NCI-H187 treated with DMSO at 0.1 percent for 48 hours (cell line): ENCODE results near the gene FLT4.

Source experiments
- DNase-seq: peaks from one replicate; lab custom pipeline; 2025; lab: John Stamatoyannopoulos, UW

The FLT4 gene

DNA sequence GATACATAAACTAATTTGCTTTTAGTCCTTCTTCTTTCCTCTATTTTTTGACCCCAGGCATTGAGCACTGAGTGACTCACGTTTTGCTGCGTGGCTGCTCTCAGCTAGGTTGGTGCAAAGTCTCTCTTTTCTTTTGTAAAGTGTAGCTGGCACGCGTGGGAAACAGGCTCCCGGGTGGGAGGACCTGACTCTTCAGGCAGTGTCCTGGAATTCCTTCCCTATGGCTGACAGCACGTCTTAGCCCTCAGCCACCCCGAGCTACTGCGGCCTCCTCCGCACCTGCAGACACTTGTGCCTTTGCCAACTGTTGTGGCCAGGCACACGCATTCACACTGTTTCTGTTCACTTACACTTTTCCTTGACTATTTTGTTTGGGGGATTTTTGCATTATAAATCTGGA is 57.2 kb downstream of the FLT4 start:
- DNase-seq = no peak

DNA sequence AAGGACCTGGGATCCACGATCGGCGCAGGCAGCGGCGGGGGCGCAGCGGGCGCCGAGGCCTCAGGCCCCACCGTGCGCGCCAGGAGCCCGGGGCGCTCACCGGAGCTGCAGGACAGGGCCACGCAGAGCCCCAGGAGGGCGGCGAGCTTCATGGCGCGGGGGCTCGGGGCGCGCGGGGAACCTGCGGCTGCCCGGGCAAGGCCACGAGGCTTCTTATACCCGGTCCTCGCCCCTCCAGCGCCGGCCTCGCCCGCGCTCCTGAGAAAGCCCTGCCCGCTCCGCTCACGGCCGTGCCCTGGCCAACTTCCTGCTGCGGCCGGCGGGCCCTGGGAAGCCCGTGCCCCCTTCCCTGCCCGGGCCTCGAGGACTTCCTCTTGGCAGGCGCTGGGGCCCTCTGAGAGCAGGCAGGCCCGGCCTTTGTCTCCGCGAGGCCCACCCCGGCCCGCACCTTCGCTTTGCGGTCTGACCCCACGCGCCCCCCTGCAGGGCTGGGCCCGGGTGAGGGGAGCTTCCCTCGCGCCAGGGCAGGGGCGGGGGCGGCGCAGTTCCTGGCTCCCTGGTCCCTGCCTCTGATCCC is 58.0 kb downstream of the FLT4 start, which contains the start of gene SCGB3A1:
TSS of gene SCGB3A1 (minus strand) at position 189 of the 577 bp plus-strand sequence. CDS start at position 152, 37 bp downstream.
- DNase-seq = no peak

DNA sequence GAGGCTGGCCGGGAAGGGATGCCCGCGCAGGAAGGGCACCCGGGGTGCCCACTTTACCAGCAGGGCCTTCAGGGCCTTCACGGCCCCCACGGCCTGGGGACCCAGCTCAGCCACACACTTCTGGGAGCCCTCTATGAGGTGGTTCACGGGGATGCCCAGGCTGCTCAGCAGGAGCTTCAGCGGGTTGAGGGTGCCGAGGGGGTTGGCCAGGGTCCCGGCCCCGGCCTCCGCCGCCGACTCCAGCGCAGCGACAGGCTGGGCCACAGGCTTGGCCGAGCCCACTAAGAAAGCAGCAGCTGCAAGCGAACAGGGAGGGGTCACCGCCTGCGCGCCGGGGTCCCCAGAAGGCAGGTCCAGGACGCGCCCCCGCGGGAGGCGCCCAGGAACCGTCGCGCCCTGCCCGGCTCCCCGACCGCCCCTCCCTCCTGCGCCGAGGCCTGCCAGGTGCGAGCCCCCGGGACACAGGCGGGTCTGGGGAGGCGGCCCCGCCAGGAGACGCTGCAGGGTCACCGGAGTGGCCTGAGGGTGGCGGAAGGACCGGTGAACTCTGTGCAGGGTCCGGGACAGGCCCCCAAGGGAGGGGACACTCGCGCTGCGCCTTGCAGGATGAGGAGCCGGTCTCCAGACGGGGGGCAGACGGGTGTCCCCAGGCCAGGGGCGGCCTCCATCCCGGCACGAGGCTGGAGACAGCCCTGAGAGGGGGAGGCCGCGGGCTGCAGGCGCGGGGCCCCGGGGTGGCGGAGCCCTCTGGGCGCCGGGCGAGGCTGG is 58.7 kb downstream of the FLT4 start:
- DNase-seq = no peak

DNA sequence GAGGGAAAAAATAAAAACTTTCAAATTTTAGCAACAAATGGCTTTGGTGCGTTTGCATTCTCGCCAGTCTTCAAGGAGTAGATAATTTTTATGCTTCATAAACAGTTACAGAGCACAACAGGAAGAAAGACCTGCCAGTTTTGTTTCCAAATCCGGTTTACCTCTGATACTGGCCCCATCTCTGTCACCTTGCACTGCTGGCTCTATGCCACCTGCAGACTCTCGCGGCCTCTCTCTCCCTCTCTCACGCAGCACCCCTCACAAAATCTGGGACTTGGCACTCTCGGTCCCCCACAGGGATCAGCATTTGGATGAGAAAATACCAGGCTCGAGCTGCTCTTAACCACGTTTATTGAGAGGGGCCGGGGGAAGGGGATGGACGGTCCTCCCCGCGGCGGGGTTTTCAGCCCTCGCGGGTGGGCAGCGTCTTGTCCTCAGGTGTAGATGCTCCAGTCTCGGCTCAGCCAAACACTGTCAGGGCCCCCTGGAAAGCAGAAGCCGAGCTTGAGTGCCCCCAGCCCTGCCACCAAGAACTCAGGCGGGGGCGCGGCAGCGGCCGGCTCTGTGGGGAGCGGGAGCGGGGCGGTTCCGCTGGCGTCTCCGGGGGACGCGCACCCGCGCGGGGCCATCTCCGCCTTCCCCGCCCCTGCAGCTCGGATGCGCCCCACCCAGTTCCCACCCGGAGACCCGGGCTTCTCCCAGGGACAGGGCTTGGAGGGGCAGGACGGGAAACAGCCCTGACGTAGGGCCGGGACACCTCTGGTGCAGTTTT is 59.4 kb downstream of the FLT4 start:
- no peak for DNase-seq

DNA sequence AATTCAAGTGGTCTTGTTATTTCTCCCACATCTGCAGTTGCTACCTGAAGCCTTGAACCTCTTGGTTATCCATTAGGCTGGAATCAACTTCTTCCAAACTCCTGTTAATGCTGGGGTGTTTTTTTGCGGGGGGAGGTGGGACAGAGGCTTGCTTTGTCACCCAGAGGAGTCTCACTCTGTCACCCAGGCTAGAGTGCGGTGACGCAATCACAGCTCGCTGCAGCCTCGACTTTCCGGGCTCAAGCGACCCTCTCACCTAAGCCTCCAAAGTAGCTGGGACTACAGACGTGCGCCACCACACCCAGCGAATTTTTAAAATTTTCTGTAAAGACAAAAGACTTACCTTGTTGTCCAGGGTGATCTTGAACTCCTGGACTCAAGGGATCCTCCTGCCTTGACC is 62.5 kb downstream of the FLT4 start:
- no peak for DNase-seq

DNA sequence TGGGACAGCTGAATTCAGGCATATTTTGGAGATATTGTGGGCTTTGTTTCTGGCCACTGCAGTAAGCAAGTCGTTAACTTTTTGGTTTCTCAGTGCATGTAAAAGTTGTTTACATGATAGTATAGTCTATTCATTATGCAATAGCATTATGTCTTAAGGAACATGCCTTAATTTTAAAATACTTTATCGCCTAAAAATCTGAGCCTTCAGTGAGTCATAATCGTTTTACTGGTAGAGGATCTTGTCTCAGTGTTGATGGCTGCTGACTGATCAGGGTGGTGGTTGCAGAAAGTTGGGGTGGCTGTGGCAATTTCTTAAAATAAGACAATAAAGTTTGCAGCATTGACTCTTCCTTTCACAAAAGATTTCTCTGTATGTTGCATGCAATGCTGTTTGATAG is 63.2 kb downstream of the FLT4 start:
- no peak for DNase-seq

DNA sequence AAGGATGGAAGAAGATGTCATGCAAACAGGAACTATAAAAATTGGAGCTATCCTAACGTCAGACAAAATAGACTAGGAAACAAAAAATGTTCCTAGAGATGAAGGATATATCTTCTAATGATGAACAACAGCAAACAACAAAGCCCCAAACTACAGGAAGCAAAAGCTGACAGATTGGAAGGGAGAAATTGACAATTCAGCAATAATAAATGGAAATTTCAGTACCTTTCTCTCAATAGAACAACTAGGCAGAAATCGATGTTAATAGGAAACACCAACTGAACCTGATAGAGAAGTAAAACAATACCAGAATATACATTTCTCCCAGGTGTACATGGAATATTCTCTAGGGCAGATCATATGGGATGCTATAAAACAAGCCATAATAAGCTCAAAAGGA is 65.7 kb downstream of the FLT4 start:
- no peak for DNase-seq

DNA sequence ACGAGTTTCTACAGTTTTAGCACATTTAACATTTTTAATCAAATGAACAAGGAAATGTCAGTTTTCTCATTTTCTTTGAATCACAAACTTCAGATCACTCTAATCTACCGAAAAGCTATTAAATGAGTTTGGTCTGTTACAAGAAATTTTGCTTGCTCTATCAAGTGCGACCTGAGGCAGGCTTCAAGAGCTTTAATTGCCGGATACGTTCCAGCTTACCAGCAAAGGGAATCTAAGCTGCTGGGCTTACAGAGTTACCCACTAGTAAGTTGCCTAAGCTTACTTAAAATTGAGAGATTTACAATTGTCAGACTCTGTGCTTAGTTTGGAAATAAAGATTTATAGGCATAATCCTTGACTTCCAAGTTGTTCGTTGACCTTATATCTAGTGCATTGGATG is 68.7 kb downstream of the FLT4 start:
- DNase-seq = no peak

DNA sequence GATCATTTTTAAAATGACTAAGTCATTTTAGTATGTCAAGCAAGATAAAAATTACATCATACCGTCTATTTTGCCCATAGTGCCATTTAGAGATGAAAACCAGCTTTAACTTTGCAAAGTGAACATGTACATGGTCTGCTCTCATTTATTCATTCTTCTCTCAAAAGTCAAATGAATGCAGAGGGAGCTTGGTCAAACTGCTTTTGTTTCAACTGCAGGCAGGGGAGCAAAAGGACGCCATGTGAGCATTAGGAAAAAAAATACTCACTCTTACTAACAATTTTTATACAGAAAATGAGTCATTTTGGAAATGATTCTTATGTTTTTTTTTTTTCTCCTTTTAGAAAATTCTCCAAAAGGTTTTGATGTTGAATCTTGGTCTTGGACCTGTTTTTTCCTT is 73.8 kb downstream of the FLT4 start:
- DNase-seq = no peak

DNA sequence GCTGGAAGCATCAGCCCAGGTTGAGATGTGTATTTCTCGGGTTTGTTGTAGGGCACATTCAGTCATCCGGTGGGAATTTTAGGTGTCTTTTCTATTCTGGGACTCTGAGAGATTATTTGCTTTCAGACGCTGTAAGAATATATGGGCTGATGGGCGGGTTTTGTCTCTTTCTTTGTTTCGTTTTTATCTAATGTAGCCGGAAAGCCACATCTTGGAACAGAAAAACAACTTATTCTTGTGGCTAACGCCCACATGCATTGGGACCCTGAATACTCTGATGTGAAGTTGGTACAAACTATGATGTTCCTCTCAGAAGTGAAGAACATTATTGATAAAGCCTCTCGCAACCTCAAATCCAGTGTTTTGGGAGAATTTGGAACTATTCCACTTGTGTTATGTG is 80.5 kb downstream of the FLT4 start:
- DNase-seq = no peak

DNA sequence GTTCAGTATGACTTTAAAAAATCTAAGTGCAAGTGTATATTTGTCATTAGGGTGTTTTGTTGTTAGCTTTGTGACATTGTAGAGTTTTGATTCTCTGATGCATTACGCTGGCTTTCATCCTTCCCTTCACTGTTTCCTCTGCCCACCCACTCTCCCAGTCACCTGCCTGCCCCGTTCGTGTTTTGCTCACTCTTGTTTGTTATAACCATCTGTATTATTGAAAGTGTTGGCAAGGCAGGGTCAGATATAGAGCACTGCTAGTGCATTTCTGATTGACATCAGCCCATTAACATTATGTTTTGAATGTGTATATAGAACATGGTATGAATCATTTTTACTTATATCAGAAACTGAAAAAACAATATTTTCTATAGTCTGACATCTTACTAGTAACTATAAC is 85.4 kb downstream of the FLT4 start:
- DNase-seq = no peak

DNA sequence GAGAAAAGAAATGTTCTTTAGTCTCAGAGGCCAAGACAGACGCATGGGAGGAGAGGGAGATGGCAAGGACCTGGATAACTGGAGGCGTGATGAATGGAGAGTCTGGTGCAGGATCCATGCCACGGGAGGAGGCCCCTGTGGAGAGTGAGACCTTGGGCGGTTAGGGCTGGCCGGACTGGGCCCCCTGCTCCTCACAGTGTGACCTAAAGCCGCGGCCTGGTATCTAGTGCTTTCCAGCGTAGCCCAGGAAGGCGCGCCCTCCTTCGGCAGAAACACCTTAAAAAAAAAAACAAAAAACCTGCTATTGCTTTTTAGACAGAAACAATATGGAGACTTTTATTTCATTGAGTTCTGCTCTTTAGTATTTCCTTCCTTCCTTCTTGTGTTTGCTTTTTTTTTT is 91.2 kb downstream of the FLT4 start:
- no peak for DNase-seq

DNA sequence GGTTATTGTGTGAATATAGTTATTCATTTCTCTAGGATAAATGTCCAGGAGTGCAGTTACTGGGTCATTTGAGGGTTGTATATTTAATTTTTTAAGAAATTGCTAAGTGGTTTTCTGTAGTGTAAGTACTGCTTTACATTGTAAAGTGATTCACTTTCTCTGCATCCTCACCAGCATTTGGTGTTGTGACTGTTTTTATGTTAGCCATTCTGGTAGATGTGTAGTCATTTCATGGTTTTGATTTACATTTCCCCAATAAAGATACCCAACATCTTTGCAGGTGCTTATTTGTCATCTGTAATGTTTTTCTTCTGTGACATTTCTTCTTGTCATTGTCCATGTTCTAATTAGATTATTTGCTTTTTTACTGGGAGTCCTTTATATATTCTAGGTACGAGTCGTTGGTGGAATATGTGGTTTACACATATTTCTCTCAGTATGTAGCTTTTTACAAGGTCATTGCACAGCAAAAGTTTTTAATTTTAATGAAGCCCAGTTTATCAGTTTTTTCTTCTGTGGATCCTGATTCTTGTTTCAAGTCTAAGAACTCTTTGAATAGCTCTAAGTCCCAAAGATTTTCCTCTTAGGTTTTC is 92.1 kb downstream of the FLT4 start:
- DNase-seq = no peak

DNA sequence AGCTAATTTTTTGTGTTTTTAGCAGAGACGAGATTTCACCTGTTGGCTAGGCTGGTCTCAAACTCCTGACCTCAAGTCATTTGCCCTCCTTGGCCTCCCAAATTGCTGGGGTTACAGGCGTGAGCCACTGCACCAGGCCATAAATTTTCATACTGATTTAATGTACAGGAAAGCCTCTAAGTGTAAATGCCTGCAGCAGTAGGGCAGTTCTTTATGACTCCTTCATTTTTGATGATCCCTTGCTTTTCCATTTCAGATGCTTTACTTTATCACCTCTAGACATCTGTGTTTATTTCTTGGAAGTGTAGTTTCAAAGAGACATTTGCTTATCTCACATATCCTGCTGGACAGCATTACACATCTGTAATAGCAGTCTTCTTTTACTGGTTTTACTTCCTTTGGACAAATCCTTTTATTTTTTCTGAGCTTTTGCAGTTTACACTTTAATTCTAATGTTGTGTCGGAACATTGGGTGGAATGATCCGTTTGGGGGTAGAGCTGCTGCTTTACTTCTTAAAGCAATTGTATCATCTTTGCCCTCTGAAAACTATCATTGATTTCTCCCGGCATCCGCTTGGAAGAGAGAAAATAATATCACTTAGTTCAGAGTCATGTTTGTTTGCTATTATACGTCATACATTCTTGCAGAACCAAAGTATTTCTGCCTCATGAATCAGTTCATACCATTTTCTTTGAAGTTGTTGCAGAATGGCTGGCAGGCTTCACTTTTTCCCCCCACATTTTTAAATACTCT is 94.1 kb downstream of the FLT4 start:
- no peak for DNase-seq

DNA sequence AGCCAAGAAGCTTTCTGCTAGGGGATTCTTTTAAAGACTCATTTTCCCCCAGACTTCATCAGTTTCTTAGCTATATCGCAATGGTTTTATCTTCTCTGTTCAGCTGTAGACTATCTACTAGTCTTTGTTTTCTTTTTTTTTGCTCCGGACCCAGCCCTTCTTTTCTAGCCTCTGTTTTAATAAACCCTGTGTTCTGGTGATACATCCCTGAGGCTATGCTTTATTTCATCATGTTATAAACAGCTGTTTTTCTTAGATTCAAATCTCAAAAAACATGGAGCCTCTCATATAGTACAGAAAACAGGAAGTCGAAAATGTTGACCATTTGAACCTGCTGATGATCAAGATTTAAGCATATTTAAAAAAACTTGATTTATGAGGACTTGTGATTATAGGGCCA is 95.9 kb downstream of the FLT4 start:
- DNase-seq = no peak
